Stimulated activated CD8-positive, alpha-beta memory T cell treated with anti-CD3 and anti-CD28 coated beads, Interleukin-12 subunit alpha, Interleukin-12 subunit beta, amount 100 ng/mL, for 4 hours (primary cell): ENCODE measurements around the gene SMAD5.

ENCODE experiments used
- DNase-seq: peaks from one replicate; pipeline ENCODE4 v3.0.0-alpha.2; 2020; ENCODE audit warnings: low read depth

SMAD5 gene

DNA sequence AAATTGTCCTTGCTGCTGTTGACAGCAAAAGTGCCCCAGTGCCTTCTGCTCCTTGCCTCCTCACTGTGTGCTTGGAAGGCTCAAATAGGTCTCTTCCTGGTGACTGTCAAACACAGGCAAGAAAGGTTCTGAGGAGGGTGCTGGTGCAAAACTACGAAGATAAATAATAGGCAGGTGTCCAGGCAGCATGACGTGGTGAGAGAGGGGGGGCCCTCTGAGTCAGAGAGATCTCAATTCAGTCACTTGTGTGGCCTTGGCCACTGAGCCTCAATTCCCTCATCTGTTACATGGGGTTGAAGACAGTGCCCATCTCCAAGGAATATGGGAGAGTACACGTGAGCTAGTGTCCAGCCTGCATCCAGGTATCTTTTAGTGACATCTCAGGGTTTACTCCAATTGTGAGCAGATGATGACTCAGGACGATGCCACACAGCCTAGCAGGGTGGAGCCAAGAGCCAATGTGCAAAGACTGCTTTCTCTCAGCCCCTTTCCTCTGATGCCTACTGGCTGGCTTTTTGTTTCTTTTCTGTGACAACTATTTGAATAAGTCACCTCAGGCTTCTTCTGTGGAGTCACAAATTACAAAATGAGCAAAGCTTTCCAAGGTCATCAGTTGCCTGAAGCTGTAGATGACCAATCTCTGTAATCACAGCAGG lies 90.1 kb downstream of the SMAD5 start:
- DNase-seq, result no peak

- no peak for DNase-seq
These were observed 93.2 kb downstream of the SMAD5 start for GRCh38 chr5:136225796-136226195.

DNA sequence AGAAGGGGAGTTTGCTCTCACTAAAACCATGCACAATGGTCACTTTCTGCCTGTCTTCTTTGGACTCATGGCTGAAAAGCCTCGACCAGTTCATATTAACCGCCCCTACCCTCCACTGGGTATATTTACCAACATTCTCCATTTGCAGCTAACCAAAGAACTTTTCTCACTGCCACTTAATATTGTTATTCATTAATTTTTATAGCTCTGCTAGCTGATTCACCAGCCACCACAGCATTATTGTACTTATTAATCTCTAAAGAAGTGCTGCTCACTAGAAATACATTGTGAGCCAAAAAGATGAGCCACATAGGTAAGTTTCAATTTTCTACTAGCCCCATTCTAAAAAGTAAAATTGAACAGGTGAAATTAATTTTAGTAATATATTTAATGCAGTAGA lies 93.8 kb downstream of the SMAD5 start:
- DNase-seq, result no peak

- no peak for DNase-seq
These were observed 95.6 kb downstream of the SMAD5 start for GRCh38 chr5:136228136-136228757.

- no peak for DNase-seq
These were observed 97.5 kb downstream of the SMAD5 start for GRCh38 chr5:136230176-136230575.

- DNase-seq, result no peak
These were observed 99.7 kb downstream of the SMAD5 start for GRCh38 chr5:136232316-136232715.
